ENCODE data around the gene RFX5.

DNA sequence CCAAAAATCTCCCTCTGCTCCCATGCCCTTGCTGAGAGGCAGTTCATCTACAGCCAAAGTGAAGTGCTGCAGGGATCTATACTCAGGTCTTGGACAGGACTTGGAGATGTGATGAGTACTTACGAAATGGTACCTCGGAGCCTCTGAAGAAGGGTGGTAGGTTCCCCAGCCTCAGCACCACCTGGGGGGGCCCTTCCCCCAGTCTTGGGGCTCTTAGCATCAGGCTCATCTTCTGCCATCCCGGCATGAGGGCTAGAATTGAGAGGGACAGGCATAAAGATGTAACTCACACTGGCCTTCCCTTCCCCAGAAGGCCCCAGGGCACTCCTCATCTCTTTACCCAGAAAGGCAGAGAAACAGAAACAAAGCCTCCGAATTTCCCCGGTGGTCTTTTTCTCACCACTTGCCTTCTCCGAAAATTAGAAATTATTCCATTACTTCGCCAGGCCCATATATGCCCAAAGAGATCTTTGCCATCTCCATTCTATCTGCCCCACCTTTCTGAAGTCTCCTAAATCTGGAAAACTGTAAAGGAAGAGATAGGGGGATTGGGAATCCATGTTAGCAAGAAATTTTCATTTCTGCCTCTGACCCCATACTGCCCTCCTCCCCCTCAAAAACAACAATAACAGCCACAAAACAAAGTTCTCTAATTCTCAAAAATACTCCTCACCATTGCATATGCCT lies 827 bp downstream of the RFX5 start:
- no peak for TF ChIP-seq POLR2A (IDR thresholded peaks at IDR 0.05)
- TF ChIP-seq, protein P1, sequence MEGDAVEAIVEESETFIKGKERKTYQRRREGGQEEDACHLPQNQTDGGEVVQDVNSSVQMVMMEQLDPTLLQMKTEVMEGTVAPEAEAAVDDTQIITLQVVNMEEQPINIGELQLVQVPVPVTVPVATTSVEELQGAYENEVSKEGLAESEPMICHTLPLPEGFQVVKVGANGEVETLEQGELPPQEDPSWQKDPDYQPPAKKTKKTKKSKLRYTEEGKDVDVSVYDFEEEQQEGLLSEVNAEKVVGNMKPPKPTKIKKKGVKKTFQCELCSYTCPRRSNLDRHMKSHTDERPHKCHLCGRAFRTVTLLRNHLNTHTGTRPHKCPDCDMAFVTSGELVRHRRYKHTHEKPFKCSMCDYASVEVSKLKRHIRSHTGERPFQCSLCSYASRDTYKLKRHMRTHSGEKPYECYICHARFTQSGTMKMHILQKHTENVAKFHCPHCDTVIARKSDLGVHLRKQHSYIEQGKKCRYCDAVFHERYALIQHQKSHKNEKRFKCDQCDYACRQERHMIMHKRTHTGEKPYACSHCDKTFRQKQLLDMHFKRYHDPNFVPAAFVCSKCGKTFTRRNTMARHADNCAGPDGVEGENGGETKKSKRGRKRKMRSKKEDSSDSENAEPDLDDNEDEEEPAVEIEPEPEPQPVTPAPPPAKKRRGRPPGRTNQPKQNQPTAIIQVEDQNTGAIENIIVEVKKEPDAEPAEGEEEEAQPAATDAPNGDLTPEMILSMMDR (IDR thresholded peaks at IDR 0.05), result no peak

All from prostate gland (tissue), 2 donors.